Middle frontal gyrus (tissue), 1 donor: ENCODE data around the gene CORIN.
"Not testable (repeated sequence)": the region's sequence is repeated elsewhere in the genome, so short reads cannot be mapped to it uniquely, and the experiment has no call there.

Experiments used
- DNase-seq: peaks from one replicate; pipeline ENCODE4 v3.0.0-alpha.2; 2015; ENCODE audit warnings: low spot score; ENCODE audit errors: extremely low spot score

CORIN gene

GRCh38 chr4:47691757-47692383 is 146.0 kb downstream of the CORIN start:
- DNase-seq, result not testable (repeated sequence)

DNA sequence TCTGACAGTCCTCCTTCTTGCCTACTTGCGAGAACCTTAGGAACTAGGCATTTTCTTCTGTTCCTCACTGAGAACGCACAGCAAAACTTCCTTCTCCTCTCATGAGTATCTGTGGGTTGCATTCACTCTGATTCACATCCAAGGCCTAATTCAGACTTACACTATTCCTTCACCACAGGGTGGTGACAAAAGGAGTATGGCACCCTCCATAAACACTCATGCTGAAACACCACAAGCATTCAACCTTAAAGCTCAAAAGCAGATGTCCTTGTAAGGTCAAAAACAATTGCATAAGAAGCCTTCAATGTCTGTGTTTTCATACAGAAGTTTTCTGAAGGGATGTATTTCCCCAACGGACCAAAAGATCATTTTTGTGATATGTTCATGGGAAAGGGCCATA is 147.3 kb downstream of the CORIN start:
- no peak for DNase-seq

GRCh38 chr4:47686294-47686872 is 151.5 kb downstream of the CORIN start:
- no peak for DNase-seq

- DNase-seq, result no peak
Measured at GRCh38 chr4:47675806-47676205, 162.1 kb downstream of the CORIN start.

DNA sequence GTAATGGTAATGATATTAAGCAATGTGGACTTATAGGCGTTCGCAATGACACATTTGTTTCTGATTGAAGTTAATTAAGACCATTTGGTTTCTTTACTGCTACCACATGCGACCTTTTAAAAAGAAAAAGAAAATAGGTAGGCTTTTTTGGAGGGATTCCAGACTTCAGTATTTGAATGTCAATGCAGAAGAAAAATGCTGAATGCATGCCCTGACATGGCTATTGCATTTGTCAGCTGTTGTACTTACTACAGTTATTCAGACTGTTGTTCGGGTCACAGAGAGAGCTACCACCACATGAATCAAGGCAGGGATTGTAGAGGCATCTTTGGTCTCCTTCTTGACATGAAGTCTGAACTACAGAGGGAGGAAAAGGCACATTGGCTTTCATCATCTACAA is 163.7 kb downstream of the CORIN start:
- DNase-seq, result no peak

DNA sequence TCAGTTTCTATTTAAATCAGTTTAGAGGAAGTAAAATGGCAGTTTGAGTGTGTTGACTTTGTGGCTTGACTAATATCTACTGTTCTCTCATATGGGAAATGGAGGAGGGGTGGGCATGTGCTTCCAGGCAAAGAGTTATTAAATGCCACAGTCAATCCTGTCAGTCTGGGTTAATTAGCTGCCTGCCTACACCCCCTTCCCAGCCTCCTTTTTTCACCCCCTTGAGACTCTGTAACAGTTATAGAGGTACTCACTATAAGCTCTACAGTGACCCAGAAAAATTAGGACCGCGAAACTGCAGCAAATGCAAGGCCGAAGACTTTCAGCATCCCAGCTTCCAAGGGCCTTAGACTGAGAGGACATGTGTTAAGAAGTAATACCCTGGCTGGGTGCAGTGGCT is 165.2 kb downstream of the CORIN start:
- DNase-seq, result no peak

- DNase-seq, result no peak
Measured at GRCh38 chr4:47669946-47670345, 167.9 kb downstream of the CORIN start.

GRCh38 chr4:47668810-47669408 is 169.0 kb downstream of the CORIN start:
- DNase-seq, result peak; percentile 37

- no peak for DNase-seq
Measured at GRCh38 chr4:47668256-47668655, 169.6 kb downstream of the CORIN start.

DNA sequence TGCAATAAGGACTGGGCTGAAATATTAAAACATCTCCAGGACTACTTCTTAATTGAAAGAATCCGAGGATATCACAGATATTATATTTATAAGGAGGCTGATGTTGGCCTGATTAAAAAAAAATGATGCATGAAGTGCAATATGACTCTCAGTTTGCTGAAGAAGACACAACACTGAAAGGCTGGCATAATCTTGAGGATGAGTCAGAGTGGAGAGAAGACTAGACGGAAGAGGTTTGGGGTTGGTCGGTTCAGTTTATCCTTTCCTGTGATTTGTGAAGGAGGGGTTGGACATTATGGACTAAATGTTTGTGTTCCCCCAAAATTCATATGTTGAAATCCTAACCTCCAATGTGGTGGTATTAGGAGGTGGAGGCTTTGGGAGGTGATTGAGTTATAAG is 170.3 kb downstream of the CORIN start:
- DNase-seq, result no peak

DNA sequence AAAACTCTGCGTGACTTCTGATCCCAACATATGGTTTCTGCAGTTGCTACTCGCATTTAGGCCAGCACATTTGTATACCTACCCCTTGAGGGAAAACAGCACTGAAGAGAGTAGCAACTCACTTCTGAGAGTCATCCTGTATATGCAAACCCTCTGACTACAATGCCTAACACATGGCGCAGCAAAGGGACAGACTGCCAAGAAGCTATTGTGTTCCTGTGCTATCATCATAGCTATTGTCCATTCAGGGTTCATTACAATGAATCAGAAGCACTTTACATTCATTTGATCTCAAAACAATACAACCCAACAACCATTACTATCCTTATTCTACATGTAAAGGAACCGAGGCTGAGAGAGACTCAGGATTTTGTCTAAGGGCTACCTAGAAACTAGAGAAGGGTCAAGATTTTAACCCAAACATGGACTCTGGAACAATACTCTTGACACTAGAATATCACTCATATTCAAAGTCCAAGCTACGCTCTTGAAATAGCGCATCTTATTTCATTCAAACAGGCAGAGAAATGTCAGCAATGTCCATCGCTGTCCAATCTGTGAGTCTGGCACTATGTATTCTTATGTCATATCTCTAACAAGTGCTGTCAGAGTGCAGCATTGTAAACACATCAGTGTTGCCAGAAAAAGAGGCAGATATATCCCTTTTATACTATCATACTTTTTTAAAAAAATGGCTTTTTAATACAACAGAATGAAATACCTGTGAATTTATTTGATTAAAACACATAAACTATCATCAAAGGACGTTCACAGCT is 173.6 kb downstream of the CORIN start:
- no peak for DNase-seq

DNA sequence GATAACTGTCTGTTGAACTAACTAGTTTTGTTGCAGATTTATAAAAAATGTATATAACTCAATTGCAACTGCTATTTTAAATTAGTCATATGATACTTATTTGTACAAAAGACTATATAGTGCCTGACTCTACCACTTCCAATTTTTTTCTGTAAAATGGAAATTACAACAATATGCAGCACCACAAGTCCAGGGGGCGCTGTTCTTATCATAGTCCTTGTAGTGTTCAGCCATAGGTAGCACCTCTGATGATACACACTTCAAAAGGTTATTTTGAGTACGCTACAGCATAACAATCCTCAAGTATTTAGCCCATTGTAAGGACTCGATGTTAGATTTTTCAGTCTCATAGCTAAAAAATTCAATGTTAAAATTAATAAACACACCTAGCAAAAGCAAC is 174.9 kb downstream of the CORIN start:
- DNase-seq, result no peak

- DNase-seq, result no peak
Measured at GRCh38 chr4:47661741-47662140, 176.1 kb downstream of the CORIN start.

DNA sequence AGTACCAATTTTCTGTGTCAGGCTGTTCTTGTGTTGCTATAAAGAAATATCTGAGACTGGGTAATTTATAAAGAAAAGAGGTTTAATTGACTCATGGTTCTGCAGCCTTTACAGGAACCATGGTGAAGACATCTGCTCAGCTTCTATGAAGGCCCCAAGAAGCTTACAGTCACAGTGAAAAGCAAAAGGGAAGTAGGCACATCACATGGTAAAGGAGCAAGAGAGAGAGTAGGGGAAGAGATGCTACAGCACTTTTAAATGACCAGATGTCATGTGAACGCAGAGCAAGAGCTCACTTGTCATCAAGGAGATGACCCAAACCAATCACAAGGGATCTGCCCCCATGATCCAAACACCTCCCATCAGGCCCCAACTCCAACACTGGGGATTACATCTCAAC is 178.5 kb downstream of the CORIN start:
- no peak for DNase-seq

- DNase-seq, result no peak
Measured at GRCh38 chr4:47654972-47655693, 182.7 kb downstream of the CORIN start.

DNA sequence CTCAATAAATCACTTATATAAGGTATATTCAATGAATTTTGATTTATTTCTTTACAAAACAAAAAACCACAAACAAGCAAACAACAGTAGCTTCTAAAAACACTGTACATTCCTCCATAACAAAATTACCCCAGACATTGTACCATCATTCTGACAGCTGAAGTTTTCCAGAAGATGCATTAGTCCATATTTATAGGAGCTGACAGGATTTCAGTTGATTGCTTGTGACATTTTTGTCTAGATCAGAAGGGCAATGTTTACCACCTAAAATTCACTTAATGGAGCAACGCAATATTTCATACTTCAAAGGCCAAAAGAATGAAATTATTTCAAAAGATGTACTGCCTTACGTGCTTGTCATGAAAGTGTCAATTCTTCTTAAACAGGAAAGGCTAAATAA is 185.8 kb downstream of the CORIN start:
- no peak for DNase-seq

- DNase-seq, result no peak
Measured at GRCh38 chr4:47651231-47651630, 186.6 kb downstream of the CORIN start.

DNA sequence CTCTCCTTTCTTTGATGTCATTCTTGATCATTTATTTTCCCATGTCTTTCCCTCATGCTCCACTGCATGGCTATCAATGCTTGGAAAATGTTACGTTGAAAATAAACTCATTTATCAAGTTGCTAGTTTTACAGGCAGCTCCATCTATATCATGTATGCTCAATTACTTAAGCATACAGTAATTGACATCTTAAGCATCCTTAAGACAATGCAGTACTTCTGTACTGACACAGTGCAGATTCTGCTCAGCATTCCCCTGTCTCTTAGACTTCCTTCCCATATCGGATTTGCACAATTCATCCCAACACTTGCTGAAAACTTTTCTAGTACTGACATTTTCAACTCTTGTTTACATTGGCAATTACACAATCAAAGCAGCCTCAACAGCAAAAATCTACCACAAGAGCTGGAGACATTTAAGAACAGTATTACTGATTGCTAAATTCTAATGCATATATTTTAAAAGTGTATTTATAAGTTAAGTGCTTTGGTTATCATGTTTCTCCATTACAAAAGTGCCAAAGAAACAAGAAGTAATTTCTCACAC is 187.2 kb downstream of the CORIN start:
- DNase-seq, result no peak

DNA sequence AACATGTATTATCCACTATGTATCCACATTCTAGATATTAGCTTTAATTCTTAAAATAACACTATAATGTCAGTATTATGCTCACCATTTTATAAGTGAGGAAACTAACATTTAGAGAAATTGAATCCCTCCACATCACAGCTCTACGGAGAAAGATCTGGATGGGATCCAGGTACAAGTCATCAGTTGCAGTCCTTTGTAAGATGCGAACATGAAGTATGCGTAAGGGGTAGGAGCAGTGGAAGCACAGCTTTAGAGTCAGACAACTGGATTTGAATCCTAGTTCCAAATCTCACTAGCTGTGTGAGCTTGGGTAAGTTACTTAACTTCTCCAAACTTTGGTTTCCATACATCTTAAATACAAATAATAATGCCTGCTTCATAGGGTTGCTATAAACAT is 190.3 kb downstream of the CORIN start:
- DNase-seq, result no peak

GRCh38 chr4:47647029-47647428 is 190.8 kb downstream of the CORIN start:
- no peak for DNase-seq

DNA sequence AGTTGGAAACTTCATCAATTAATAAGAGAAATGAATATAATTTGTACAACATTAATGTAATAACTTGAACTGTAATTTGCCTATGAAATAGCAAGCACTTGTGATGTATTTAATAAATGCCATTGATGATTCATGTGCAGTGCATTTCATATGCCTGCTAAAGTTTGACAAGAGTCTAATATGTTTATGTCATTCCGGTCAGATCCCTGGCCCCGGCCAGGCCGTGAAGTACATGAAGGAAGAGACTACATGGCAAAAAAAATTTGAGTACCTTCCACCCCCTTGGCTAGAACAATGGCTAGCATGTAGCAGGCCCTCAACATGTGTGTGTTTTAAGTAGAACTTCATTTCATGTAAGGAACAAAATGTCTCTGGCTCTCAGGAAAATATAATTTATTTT is 191.5 kb downstream of the CORIN start:
- no peak for DNase-seq
